Colon (tissue), 2 donors: ENCODE results near the gene PIK3C3.

Source experiments
- FAIRE-seq: peaks from 2 replicates; lab custom pipeline; 2012; peaks lifted over from hg19 to GRCh38; lab: Jason Lieb, UNC
- donor health status: control.
- donor health status: control.

The PIK3C3 gene

GRCh38 chr18:41965634-41966255 is 10.7 kb downstream of the PIK3C3 start:
- FAIRE-seq, result no peak

- FAIRE-seq, result no peak
Observed at GRCh38 chr18:41966943-41967342, 11.9 kb downstream of the PIK3C3 start.

- no peak for FAIRE-seq
Observed at GRCh38 chr18:41967680-41968079, 12.6 kb downstream of the PIK3C3 start.

GRCh38 chr18:41969881-41970280 is 14.8 kb downstream of the PIK3C3 start:
- no peak for FAIRE-seq

GRCh38 chr18:41972067-41972925 is 17.3 kb downstream of the PIK3C3 start:
- FAIRE-seq, result no peak

GRCh38 chr18:41973983-41974382 is 18.9 kb downstream of the PIK3C3 start:
- FAIRE-seq, result no peak

- no peak for FAIRE-seq
Observed at GRCh38 chr18:41974796-41975201, 19.8 kb downstream of the PIK3C3 start.

- no peak for FAIRE-seq
Observed at GRCh38 chr18:41975284-41975683, 20.2 kb downstream of the PIK3C3 start.

- no peak for FAIRE-seq
Observed at GRCh38 chr18:41977233-41977632, 22.2 kb downstream of the PIK3C3 start.

- FAIRE-seq, result no peak
Observed at GRCh38 chr18:41982942-41983660, 28.1 kb downstream of the PIK3C3 start.

GRCh38 chr18:41985914-41986313 is 30.9 kb downstream of the PIK3C3 start:
- FAIRE-seq, result no peak

GRCh38 chr18:41989508-41989907 is 34.5 kb downstream of the PIK3C3 start:
- no peak for FAIRE-seq

GRCh38 chr18:41992066-41992465 is 37.0 kb downstream of the PIK3C3 start:
- FAIRE-seq, result no peak

GRCh38 chr18:41992703-41993102 is 37.7 kb downstream of the PIK3C3 start:
- no peak for FAIRE-seq

GRCh38 chr18:41993151-41993550 is 38.1 kb downstream of the PIK3C3 start:
- FAIRE-seq, result no peak

GRCh38 chr18:41996020-41996419 is 41.0 kb downstream of the PIK3C3 start:
- no peak for FAIRE-seq

GRCh38 chr18:41999751-42000150 is 44.7 kb downstream of the PIK3C3 start:
- no peak for FAIRE-seq

- no peak for FAIRE-seq
Observed at GRCh38 chr18:42001801-42002200, 46.8 kb downstream of the PIK3C3 start.

GRCh38 chr18:42004653-42005052 is 49.6 kb downstream of the PIK3C3 start:
- no peak for FAIRE-seq

GRCh38 chr18:42005782-42006181 is 50.7 kb downstream of the PIK3C3 start:
- FAIRE-seq, result no peak

GRCh38 chr18:42009457-42009856 is 54.4 kb downstream of the PIK3C3 start:
- peak; percentile 97 for FAIRE-seq

GRCh38 chr18:42011053-42011452 is 56.0 kb downstream of the PIK3C3 start:
- no peak for FAIRE-seq

GRCh38 chr18:42018831-42019230 is 63.8 kb downstream of the PIK3C3 start:
- FAIRE-seq, result no peak
